ENCODE results near the gene SEC61B. TPM values are rescaled to one million over a fixed set of nuclear protein-coding genes. Genes with fewer than 3 reads are reported as not detected.
"Not testable (repeated sequence)": the region's sequence is repeated elsewhere in the genome, so short reads cannot be mapped to it uniquely, and the experiment has no call there.

Gene SEC61B
- total RNA-seq, 4 donors from 2014 or later = 66.5 to 134 (median 84.9) TPM

DNA sequence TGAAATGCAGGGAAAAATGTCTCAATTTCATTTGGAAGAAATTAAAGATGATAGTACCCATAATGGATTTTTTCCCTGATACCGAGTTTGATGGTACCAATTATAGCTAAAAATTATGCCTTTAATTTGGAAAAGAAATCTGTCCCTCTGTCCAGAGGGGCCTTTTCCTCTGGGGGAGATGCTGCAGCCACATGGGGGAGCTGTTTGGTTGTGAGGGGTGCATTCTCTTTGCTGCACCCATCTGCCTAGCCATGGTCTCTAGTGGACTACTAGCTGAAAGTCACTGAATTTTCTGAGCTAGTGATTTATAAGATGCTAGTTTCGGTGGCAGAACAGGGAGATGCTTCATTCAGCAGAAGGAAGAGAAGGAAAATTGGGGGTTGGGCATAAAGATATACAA, 9.6 kb downstream of the SEC61B start:
- no peaks in the 10 kb centered on the region for H3K9me3 ChIP-seq
- TF ChIP-seq, protein P1, sequence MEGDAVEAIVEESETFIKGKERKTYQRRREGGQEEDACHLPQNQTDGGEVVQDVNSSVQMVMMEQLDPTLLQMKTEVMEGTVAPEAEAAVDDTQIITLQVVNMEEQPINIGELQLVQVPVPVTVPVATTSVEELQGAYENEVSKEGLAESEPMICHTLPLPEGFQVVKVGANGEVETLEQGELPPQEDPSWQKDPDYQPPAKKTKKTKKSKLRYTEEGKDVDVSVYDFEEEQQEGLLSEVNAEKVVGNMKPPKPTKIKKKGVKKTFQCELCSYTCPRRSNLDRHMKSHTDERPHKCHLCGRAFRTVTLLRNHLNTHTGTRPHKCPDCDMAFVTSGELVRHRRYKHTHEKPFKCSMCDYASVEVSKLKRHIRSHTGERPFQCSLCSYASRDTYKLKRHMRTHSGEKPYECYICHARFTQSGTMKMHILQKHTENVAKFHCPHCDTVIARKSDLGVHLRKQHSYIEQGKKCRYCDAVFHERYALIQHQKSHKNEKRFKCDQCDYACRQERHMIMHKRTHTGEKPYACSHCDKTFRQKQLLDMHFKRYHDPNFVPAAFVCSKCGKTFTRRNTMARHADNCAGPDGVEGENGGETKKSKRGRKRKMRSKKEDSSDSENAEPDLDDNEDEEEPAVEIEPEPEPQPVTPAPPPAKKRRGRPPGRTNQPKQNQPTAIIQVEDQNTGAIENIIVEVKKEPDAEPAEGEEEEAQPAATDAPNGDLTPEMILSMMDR (IDR thresholded peaks at IDR 0.05) = peak in 1 of 2 donors; percentile 13
- TF ChIP-seq POLR2AphosphoS5 (IDR thresholded peaks at IDR 0.05) = no peak
- H3K4me3 ChIP-seq = no peak overlapping the region
- peaks cover 56% of the 10 kb centered on the region for H3K36me3 ChIP-seq
- no peak for DNase-seq (ENCODE audit: low spot score in 2 of 2)
- no peaks in the 10 kb centered on the region for H3K27me3 ChIP-seq
- H3K27ac ChIP-seq = no peak overlapping the region
- H3K4me1 ChIP-seq = no peaks in the 10 kb centered on the region
- WGBS = 91% methylated on average over 2 of the region's 2 CpGs

DNA sequence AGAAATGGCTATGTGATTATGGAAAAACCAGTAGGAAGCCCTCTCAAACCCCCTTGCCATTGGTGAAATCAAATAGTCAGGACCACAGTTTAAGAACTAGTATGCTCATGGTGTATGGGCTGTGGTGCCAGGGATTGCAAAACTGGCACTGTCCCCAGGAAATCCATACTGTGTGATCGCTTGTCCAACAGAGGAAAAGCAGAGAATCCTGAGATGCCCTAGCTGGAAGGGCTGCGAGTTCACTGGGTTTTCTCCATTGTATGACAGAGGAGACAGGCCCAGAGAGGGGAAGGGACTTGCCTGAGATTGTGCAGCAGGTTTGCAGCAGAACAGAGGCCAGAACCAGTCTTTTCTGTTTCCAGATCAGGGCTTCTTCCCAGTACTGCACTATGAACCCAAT, 12.5 kb downstream of the SEC61B start:
- WGBS = 90% methylated on average over 2 of the region's 2 CpGs
- no peak for DNase-seq (ENCODE audit: low spot score in 2 of 2)
- H3K27me3 ChIP-seq = no peaks in the 10 kb centered on the region
- no peaks in the 10 kb centered on the region for H3K9me3 ChIP-seq
- no peak overlapping the region for H3K27ac ChIP-seq
- TF ChIP-seq, protein P1 (IDR thresholded peaks at IDR 0.05) = no peak
- no peak for TF ChIP-seq POLR2AphosphoS5 (IDR thresholded peaks at IDR 0.05)
- no peak for TF ChIP-seq POLR2A (IDR thresholded peaks at IDR 0.05)
- TF ChIP-seq EP300 (IDR thresholded peaks at IDR 0.05) = no peak
- H3K4me3 ChIP-seq = no peak overlapping the region
- H3K4me1 ChIP-seq = no peaks in the 10 kb centered on the region
- peaks cover 34% of the 10 kb centered on the region for H3K36me3 ChIP-seq

DNA sequence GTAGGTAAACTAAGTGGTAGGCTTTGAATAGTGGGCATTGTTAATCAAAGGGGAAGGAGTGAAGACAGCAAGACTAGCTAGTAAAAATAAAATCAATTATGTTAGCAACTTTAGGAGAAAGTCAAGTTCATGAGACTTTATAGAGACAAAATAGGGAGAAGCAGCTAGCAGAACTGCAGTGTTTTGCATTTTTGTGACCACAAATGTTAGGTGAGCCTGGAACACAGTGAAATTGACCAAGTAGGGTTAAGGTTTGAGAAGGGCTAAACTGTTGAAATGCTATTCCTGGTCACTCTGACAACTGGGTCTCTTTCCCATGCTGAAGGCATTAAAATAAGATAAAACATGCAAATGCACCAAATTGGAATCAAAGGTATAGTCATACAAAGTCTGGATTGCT, 13.0 kb downstream of the SEC61B start:
- DNase-seq (ENCODE audit: low spot score in 2 of 2) = no peak
- Histone ChIP-seq H3K27me3 (no peaks in the 10 kb centered on the region), H3K36me3 (peaks cover 29% of the 10 kb centered on the region), H3K9me3 (no peaks in the 10 kb centered on the region), H3K4me1 (no peaks in the 10 kb centered on the region), H3K4me3 (no peak overlapping the region), H3K27ac (no peak overlapping the region)
- no peak for TF ChIP-seq EP300 (IDR thresholded peaks at IDR 0.05)
- TF ChIP-seq POLR2A (IDR thresholded peaks at IDR 0.05) = no peak
- TF ChIP-seq, protein P1 (IDR thresholded peaks at IDR 0.05) = no peak
- no peak for TF ChIP-seq POLR2AphosphoS5 (IDR thresholded peaks at IDR 0.05)

DNA sequence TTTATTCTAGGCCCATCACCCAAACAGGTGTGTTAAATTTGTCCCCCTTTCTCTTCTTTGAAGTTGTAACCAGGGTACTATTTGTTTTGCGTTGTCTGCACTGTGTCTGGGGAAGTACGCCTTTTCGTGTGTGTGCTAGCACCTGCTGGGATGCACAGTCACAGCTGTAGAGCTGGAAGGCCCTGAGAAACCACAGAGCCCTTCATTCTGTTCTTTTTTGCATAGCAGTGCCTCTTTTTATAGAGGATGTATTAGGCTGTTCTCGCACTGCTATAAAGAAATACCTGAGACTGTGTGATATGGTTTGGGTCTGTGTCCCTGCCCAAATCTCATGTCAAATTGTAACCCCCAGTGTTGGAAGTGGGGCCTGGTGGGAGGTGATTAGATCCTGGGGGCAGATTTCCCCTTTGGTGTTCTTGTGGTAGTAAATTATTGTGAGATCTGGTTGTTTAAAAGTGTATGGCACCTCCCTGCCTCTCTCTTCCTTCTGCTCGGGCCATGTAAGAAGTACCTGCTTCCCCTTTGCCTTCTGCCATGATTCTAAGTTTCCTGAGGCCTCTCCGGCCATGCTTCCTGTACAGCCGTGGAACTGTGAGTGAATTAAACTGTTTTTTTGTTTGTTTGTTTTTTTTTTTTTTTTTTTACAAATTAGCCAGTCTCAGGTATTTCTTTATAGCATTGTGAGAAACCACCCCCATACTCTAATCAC, 14.0 kb downstream of the SEC61B start:
- DNase-seq (ENCODE audit: low spot score in 2 of 2) = no peak
- Histone ChIP-seq H3K27me3 (no peaks in the 10 kb centered on the region), H3K27ac (no peak overlapping the region), H3K4me3 (no peak overlapping the region), H3K4me1 (no peaks in the 10 kb centered on the region), H3K9me3 (no peaks in the 10 kb centered on the region), H3K36me3 (peaks cover 19% of the 10 kb centered on the region)
- 89% methylated on average over 7 of the region's 7 CpGs for WGBS
- TF ChIP-seq EP300 (IDR thresholded peaks at IDR 0.05) (no peak), POLR2AphosphoS5 (IDR thresholded peaks at IDR 0.05) (no peak), POLR2A (IDR thresholded peaks at IDR 0.05) (no peak)
- TF ChIP-seq, protein P1 (IDR thresholded peaks at IDR 0.05) = no peak

DNA sequence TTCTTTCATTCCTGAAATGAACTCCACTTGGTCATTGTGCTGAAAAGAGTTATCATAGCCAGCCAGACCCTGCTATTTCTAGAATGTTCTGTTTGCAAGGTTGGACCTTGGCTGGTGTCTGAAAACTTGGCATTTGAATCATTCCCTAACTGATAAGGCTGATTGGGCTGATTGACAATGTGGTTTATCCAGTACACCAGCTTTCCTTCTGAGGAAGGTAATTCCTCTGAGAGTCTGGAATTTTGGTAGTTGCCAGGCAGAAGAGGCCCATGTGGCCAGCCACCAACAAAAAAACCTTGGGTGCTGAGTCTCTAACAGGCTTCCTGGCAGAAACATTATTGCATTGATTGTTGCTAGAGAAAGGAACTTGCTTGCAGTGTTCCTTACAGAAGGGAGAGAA, 15.3 kb downstream of the SEC61B start:
- TF ChIP-seq POLR2A (IDR thresholded peaks at IDR 0.05) = no peak
- no peak for TF ChIP-seq EP300 (IDR thresholded peaks at IDR 0.05)
- TF ChIP-seq POLR2AphosphoS5 (IDR thresholded peaks at IDR 0.05) = no peak
- TF ChIP-seq, protein P1 (IDR thresholded peaks at IDR 0.05) = no peak
- Histone ChIP-seq H3K27me3 (no peaks in the 10 kb centered on the region), H3K36me3 (peaks cover 7% of the 10 kb centered on the region), H3K9me3 (no peaks in the 10 kb centered on the region), H3K27ac (no peak overlapping the region), H3K4me3 (no peak overlapping the region), H3K4me1 (no peaks in the 10 kb centered on the region)
- DNase-seq (ENCODE audit: low spot score in 2 of 2) = no peak

DNA sequence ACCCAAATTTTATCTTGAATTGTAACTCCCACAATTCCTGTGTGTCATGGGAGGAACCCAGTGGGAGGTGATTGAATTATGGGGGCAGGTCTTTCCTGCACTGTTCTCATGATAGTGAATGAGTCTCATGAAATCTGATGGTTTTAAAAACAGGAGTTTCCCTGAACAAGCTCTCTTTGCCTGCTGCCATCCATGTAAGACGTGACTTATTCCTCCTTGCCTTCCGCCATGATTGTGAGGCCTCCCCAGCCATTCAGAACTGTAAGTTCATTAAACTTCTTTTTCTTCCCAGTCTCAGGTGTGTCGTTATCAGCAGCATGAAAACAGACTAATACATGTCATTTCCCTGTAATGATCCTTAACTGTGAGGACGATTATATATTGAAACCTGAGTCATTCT, 15.8 kb downstream of the SEC61B start:
- not testable (repeated sequence) for H3K27ac ChIP-seq; H3K9me3 ChIP-seq; H3K27me3 ChIP-seq; H3K4me3 ChIP-seq; H3K4me1 ChIP-seq; H3K36me3 ChIP-seq; DNase-seq (ENCODE audit: low spot score in 2 of 2)
- WGBS = 95% methylated on average over 4 of the region's 4 CpGs
